HEK293 (cell line): ENCODE data around the gene L3MBTL3.
A peak's percentile ranks its signal among the peaks of the same experiment; 100 is the strongest.

Source experiments
- GLI2 ChIP-seq: fragments of 450-650 bp; formaldehyde crosslinking; IDR thresholded peaks from 2 replicates; pipeline ENCODE4; 2017; ENCODE audit warnings: missing biosample characterization, missing genetic modification characterization, low read depth, borderline replicate concordance
- HOXD13 ChIP-seq: sonication (generic); formaldehyde crosslinking; IDR thresholded peaks from 2 replicates; pipeline ENCODE4 v1.8.0; 2022; ENCODE audit warnings: missing genetic modification reagents, borderline replicate concordance
- KLF7 ChIP-seq: fragments of 450-650 bp; formaldehyde crosslinking; IDR thresholded peaks from 2 replicates; pipeline ENCODE4 v1.5.1; 2016; ENCODE audit warnings: missing biosample characterization, missing genetic modification characterization, borderline replicate concordance
- PRDM2 ChIP-seq: fragments of 450-650 bp; formaldehyde crosslinking; IDR thresholded peaks from 2 replicates; pipeline ENCODE4 v1.5.1; 2016; ENCODE audit warnings: missing biosample characterization, missing genetic modification characterization, borderline replicate concordance
- RBAK ChIP-seq: fragments of 450-650 bp; formaldehyde crosslinking; IDR thresholded peaks from 2 replicates; pipeline ENCODE4 v1.5.1; 2016; ENCODE audit warnings: missing biosample characterization, missing genetic modification characterization
- SETDB1 ChIP-seq: IDR thresholded peaks from one replicate; pipeline ENCODE4 v1.6.1; 2017; ENCODE audit warnings: mild to moderate bottlenecking, low read length, moderate library complexity, mixed read lengths; ENCODE audit not compliant: insufficient read length
- ZBTB26 ChIP-seq: fragments of 450-650 bp; formaldehyde crosslinking; optimal IDR thresholded peaks from 2 replicates; pipeline ENCODE3; 2016; ENCODE audit warnings: missing biosample characterization, mild to moderate bottlenecking, missing genetic modification characterization
- ZBTB8A ChIP-seq: fragments of 450-650 bp; formaldehyde crosslinking; IDR thresholded peaks from 2 replicates; pipeline ENCODE4 v1.5.1; 2016; ENCODE audit warnings: missing biosample characterization, missing genetic modification characterization
- ZNF146 ChIP-seq: fragments of 450-650 bp; formaldehyde crosslinking; IDR thresholded peaks from 2 replicates; pipeline ENCODE4 v1.5.1; 2016; ENCODE audit warnings: missing biosample characterization, missing genetic modification characterization
- ZNF169 ChIP-seq: fragments of 450-650 bp; formaldehyde crosslinking; IDR thresholded peaks from 2 replicates; pipeline ENCODE4 v1.5.1; 2016; ENCODE audit warnings: missing biosample characterization, missing genetic modification characterization
- ZNF239 ChIP-seq: fragments of 450-650 bp; formaldehyde crosslinking; IDR thresholded peaks from 2 replicates; pipeline ENCODE4 v1.5.1; 2016; ENCODE audit warnings: missing biosample characterization, missing genetic modification characterization
- ZNF24 ChIP-seq: fragments of 450-650 bp; formaldehyde crosslinking; IDR thresholded peaks from 2 replicates; pipeline ENCODE4 v1.5.1; 2016; ENCODE audit warnings: missing biosample characterization, missing genetic modification characterization
- ZNF366 ChIP-seq: fragments of 450-650 bp; formaldehyde crosslinking; conservative IDR thresholded peaks from 2 replicates; pipeline ENCODE4 v1.5.1; 2016; ENCODE audit warnings: missing biosample characterization, missing genetic modification characterization
- ZNF529 ChIP-seq: fragments of 450-650 bp; formaldehyde crosslinking; IDR thresholded peaks from 2 replicates; pipeline ENCODE4 v1.5.1; 2017; ENCODE audit warnings: missing genetic modification characterization, missing biosample characterization; ENCODE audit not compliant: insufficient replicate concordance
- ZNF558 ChIP-seq: fragments of 450-650 bp; formaldehyde crosslinking; IDR thresholded peaks from 2 replicates; pipeline ENCODE4 v1.5.1; 2016; ENCODE audit warnings: missing biosample characterization, missing genetic modification characterization
- ZNF639 ChIP-seq: fragments of 450-650 bp; formaldehyde crosslinking; IDR thresholded peaks from 2 replicates; pipeline ENCODE4 v1.5.1; 2016; ENCODE audit warnings: missing biosample characterization, missing genetic modification characterization
- ZNF677 ChIP-seq: fragments of 450-650 bp; IDR thresholded peaks from 2 replicates; pipeline ENCODE4 v1.5.0; 2018; ENCODE audit warnings: missing biosample characterization, mild to moderate bottlenecking, missing genetic modification characterization, moderate library complexity
- ZXDB ChIP-seq: fragments of 450-650 bp; formaldehyde crosslinking; IDR thresholded peaks from 2 replicates; pipeline ENCODE4 v1.5.1; 2016; ENCODE audit warnings: missing biosample characterization, missing genetic modification characterization
- TF ChIP-seq, protein P1 (sequence below): fragments of 450-650 bp; formaldehyde crosslinking; IDR thresholded peaks from 2 replicates; pipeline ENCODE4 v1.5.1; 2017; ENCODE audit warnings: missing biosample characterization, missing genetic modification characterization
- TF ChIP-seq, protein P2 (sequence below): fragments of 450-650 bp; formaldehyde crosslinking; IDR thresholded peaks from 2 replicates; pipeline ENCODE4 v1.5.1; 2016; ENCODE audit warnings: missing biosample characterization, missing genetic modification characterization
- TF ChIP-seq, protein P3 (sequence below): fragments of 450-650 bp; formaldehyde crosslinking; IDR thresholded peaks from 2 replicates; pipeline ENCODE4 v1.5.1; 2016; ENCODE audit warnings: missing biosample characterization, missing genetic modification characterization

The L3MBTL3 gene

DNA sequence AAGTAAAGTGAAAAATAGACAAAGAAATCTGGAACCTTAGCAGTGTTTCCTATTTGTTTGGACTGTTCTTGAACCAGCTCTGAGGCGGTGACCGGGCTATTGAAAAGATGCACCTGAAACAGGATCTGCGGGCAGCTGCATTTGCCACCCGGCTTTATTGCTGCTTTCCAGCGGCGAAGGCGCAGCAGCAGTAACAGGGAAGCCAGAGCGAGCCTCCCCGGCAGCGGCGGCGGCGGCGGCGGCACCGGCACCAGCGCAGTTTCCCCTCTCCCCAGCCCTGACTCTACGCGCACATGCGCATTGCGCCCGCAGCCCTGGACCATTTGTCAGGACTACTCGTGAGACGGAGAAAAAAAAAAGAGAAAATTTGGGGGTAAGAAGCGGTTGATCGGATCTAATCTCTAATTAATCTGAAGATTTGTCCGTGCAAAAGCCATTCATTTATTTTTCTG lies at the start of gene L3MBTL3 (continued):
- TF ChIP-seq ZNF169 (tag by site-specific recombination) (no peak), RBAK (tag by site-specific recombination) (no peak), ZNF558 (tag by site-specific recombination) (no peak), ZNF146 (tag by site-specific recombination) (no peak), ZNF366 (tag by site-specific recombination) (no peak), ZXDB (tag by site-specific recombination) (no peak), ZNF639 (tag by site-specific recombination) (no peak), ZNF239 (no peak), ZNF529 (tag by site-specific recombination) (no peak), PRDM2 (tag by site-specific recombination) (no peak), SETDB1 (no peak), ZNF677 (tag by site-specific recombination) (no peak), ZBTB26 (tag by site-specific recombination) (peak; percentile 67), KLF7 (tag by site-specific recombination) (no peak), HOXD13 (CRISPR knock-in tag) (no peak), ZNF24 (tag by site-specific recombination) (no peak), GLI2 (tag by site-specific recombination) (no peak), ZBTB8A (tag by site-specific recombination) (no peak)
- TF ChIP-seq, protein P1, sequence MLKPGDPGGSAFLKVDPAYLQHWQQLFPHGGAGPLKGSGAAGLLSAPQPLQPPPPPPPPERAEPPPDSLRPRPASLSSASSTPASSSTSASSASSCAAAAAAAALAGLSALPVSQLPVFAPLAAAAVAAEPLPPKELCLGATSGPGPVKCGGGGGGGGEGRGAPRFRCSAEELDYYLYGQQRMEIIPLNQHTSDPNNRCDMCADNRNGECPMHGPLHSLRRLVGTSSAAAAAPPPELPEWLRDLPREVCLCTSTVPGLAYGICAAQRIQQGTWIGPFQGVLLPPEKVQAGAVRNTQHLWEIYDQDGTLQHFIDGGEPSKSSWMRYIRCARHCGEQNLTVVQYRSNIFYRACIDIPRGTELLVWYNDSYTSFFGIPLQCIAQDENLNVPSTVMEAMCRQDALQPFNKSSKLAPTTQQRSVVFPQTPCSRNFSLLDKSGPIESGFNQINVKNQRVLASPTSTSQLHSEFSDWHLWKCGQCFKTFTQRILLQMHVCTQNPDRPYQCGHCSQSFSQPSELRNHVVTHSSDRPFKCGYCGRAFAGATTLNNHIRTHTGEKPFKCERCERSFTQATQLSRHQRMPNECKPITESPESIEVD = no peak
- TF ChIP-seq, protein P2, sequence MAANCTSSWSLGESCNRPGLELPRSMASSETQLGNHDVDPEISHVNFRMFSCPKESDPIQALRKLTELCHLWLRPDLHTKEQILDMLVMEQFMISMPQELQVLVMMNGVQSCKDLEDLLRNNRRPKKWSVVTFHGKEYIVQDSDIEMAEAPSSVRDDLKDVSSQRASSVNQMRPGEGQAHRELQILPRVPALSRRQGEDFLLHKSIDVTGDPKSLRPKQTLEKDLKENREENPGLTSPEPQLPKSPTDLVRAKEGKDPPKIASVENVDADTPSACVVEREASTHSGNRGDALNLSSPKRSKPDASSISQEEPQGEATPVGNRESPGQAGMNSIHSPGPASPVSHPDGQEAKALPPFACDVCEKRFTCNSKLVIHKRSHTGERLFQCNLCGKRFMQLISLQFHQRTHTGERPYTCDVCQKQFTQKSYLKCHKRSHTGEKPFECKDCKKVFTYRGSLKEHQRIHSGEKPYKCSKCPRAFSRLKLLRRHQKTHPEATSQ (tag by site-specific recombination) = no peak
- TF ChIP-seq, protein P3, sequence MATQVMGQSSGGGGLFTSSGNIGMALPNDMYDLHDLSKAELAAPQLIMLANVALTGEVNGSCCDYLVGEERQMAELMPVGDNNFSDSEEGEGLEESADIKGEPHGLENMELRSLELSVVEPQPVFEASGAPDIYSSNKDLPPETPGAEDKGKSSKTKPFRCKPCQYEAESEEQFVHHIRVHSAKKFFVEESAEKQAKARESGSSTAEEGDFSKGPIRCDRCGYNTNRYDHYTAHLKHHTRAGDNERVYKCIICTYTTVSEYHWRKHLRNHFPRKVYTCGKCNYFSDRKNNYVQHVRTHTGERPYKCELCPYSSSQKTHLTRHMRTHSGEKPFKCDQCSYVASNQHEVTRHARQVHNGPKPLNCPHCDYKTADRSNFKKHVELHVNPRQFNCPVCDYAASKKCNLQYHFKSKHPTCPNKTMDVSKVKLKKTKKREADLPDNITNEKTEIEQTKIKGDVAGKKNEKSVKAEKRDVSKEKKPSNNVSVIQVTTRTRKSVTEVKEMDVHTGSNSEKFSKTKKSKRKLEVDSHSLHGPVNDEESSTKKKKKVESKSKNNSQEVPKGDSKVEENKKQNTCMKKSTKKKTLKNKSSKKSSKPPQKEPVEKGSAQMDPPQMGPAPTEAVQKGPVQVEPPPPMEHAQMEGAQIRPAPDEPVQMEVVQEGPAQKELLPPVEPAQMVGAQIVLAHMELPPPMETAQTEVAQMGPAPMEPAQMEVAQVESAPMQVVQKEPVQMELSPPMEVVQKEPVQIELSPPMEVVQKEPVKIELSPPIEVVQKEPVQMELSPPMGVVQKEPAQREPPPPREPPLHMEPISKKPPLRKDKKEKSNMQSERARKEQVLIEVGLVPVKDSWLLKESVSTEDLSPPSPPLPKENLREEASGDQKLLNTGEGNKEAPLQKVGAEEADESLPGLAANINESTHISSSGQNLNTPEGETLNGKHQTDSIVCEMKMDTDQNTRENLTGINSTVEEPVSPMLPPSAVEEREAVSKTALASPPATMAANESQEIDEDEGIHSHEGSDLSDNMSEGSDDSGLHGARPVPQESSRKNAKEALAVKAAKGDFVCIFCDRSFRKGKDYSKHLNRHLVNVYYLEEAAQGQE (tag by site-specific recombination) = peak; percentile 29; the same call in 1 of the 2 replicates
